Mucosa of descending colon (tissue), 3 donors: ENCODE results near the gene SND1. TPM values are rescaled to one million over a fixed set of nuclear protein-coding genes. Genes with fewer than 3 reads are reported as not detected.

ENCODE experiments used
- ATAC-seq: fragments of 200-7000 bp; cut with Tn5 transposase; one replicate; pipeline ENCODE4 v1.9.1; 2020; ENCODE audit warnings: mild to moderate bottlenecking, moderate library complexity
- DNase-seq, 3 donors: peaks; one replicate each; pipeline ENCODE4 v3.0.0-alpha.2; 2020
- H3K36me3 ChIP-seq: fragments of 200-600 bp; one replicate; pipeline ENCODE4 v1.8.0; 2021; ENCODE audit warnings: low read depth, mild to moderate bottlenecking
- H3K4me1 ChIP-seq: fragments of 200-600 bp; one replicate; pipeline ENCODE4 v1.8.0; 2021; ENCODE audit warnings: low read depth, mild to moderate bottlenecking
- H3K4me3 ChIP-seq: fragments of 200-600 bp; one replicate; pipeline ENCODE4 v1.8.0; 2021; ENCODE audit warnings: mild to moderate bottlenecking
- H3K9me3 ChIP-seq: fragments of 200-600 bp; one replicate; pipeline ENCODE4 v1.8.0; 2021; ENCODE audit warnings: mild to moderate bottlenecking
- intact Hi-C, 2 donors: fragments of 100-400 bp; cut with DNase I in 1 of 2; cut with micrococcal nuclease in 1 of 2; formaldehyde crosslinking; loops; one replicate each; pipeline versions ENCODE4 v1.11.0 to v1.11.1; 2022; cut with DNase I, micrococcal nuclease
- total RNA-seq, 3 donors: library from RNA; stranded (reverse); fragmentation: NEBNext Ultra II Directional in 2 of 3; extraction: Animal tissue kit (Norgen Biotek cat#: 25700) in 2 of 3; gene quantifications; one replicate each; pipeline versions ENCODE4 v1.2.1 to v1.2.4, GENCODE V29; 2021 to 2023
- TF ChIP-seq, protein P1 (sequence below): fragments of 200-600 bp; IDR thresholded peaks from one replicate; pipeline ENCODE4 v1.8.0; 2022; ENCODE audit warnings: antibody characterized with exemption, mild to moderate bottlenecking
- donor health status: DM: no; HTN: no; CAD: no; lungs with moderate emphysema.
- donor health status: DM: no; HTN: no; CAD: no.
- donor health status: DM: no; HTN: yes; CAD: no.

Gene SND1
- total RNA-seq, 3 donors from 2014 or later: 99.0 to 131 (median 106) TPM

DNA sequence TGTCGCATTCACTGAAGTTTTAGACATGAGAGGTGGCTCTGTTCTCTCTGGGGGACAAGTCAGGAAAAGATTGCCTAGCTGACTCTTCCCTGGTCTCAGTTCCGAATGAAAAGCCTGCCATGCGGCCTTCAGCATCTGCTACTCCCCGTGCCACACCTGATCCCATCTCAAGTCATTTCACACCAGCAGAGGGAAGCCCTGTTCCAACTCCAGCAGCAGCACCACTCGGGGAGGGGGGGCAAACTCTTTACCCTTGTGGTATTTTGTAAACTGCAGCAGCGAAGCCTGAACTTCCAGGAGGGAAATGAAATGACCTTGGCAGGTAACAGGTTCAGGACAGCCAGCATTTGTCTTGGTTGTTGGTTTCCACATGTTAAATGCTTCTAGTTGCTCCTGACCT, 365.5 kb downstream of the SND1 start:
- no peak overlapping the region for H3K4me3 ChIP-seq
- no peaks in the 10 kb centered on the region for H3K4me1 ChIP-seq
- intact Hi-C loops: no loop called here
- H3K9me3 ChIP-seq: no peaks in the 10 kb centered on the region
- DNase-seq: no peak
- ATAC-seq: no peak
- no peaks in the 10 kb centered on the region for H3K36me3 ChIP-seq
- TF ChIP-seq, protein P1, sequence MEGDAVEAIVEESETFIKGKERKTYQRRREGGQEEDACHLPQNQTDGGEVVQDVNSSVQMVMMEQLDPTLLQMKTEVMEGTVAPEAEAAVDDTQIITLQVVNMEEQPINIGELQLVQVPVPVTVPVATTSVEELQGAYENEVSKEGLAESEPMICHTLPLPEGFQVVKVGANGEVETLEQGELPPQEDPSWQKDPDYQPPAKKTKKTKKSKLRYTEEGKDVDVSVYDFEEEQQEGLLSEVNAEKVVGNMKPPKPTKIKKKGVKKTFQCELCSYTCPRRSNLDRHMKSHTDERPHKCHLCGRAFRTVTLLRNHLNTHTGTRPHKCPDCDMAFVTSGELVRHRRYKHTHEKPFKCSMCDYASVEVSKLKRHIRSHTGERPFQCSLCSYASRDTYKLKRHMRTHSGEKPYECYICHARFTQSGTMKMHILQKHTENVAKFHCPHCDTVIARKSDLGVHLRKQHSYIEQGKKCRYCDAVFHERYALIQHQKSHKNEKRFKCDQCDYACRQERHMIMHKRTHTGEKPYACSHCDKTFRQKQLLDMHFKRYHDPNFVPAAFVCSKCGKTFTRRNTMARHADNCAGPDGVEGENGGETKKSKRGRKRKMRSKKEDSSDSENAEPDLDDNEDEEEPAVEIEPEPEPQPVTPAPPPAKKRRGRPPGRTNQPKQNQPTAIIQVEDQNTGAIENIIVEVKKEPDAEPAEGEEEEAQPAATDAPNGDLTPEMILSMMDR: no peak

DNA sequence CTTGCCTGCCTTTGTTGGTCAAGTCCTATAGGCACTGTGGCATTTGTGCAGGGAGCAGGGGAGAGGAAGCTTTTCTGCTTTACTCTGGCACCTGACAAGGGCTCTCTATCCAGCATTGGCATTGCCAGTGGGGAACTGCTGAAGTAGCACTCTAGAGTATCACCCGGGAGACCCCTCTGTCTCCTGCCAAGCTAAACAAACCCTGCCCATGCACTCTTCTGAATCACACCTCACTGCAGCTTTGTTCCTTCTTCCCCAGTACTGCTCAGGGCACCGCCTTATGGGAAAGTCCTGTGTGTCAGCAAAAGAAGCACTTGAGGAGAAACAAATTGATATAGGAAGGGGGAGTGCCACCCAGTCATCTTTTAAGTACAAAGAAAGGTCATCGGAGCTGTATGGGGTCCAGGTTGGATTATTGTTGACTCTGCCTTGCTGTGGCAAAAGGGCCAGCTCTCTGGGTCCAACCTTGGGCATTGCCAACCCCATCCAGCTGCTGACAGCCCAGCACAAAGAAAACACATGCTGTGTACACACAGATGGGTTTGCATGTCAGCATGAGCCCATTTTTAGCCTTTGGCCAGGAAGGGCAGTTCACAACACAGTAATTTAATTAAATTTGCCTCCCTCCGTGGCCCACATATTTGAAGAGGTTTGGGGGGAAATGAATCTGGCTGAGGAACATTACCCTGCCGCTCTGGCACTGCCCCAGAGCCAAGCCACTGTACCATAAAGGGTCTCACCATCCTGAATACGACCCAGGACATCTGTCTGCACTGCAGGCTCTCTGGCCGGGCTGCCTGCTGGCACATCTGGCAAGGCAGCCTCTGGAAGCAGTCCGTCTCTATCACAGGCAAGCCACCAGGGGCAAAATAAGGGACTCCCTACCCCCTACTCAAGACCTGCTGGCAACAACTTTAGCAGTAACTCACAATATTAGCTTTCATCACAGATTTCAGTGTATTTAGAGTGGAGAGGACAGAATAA, 366.2 kb downstream of the SND1 start:
- intact Hi-C loops: no loop called here
- Histone ChIP-seq H3K36me3 (no peaks in the 10 kb centered on the region), H3K9me3 (no peaks in the 10 kb centered on the region), H3K4me3 (no peak overlapping the region), H3K4me1 (no peaks in the 10 kb centered on the region)
- ATAC-seq (peak; percentile 60), DNase-seq (no peak)
- TF ChIP-seq, protein P1: no peak

DNA sequence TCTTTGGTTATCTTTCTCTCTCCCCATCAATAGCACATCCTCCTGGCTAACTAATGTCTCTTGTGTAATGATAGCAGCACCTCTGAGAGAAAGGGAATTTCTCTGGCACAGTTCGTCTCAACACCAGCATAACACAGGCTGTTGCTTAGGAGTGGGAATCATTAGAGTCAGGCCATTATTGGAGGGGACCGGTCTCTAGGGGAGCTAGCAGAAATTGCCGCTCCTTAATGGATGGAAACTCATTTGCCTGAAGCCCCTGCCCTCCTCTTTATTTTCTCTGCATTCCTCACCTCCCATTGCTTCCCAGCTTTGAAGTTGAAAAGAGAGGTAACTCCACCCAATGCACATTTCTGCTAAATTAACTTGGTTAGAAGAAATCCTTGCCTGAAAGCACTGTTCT, 367.3 kb downstream of the SND1 start:
- TF ChIP-seq, protein P1: no peak
- Histone ChIP-seq H3K4me1 (no peaks in the 10 kb centered on the region), H3K36me3 (no peaks in the 10 kb centered on the region), H3K4me3 (no peak overlapping the region), H3K9me3 (no peaks in the 10 kb centered on the region)
- intact Hi-C loops: no loop called here
- DNase-seq: no peak
- ATAC-seq: no peak

DNA sequence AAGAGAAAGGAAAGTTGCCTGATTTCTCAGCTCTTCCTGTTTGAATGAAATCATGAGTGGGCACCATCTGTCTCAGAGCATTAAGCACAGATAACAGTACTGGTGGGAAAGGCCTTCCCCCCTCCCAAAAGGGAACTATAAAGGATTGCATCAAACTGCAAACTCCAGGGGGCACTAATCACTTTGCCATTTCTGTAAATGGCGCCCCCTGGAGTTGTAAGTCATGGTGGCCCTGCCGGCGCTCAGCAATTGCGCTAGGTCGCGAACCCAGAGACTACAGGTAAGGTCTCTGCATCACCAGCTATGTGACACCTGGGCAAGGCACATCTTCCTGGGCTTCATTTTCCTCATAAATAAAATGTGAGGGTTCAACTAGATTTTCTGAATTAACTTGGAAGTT, 368.2 kb downstream of the SND1 start:
- TF ChIP-seq, protein P1: no peak
- ATAC-seq: no peak
- Histone ChIP-seq H3K4me1 (no peaks in the 10 kb centered on the region), H3K9me3 (no peaks in the 10 kb centered on the region), H3K36me3 (no peaks in the 10 kb centered on the region), H3K4me3 (no peak overlapping the region)
- intact Hi-C loops: no loop called here
- no peak for DNase-seq

DNA sequence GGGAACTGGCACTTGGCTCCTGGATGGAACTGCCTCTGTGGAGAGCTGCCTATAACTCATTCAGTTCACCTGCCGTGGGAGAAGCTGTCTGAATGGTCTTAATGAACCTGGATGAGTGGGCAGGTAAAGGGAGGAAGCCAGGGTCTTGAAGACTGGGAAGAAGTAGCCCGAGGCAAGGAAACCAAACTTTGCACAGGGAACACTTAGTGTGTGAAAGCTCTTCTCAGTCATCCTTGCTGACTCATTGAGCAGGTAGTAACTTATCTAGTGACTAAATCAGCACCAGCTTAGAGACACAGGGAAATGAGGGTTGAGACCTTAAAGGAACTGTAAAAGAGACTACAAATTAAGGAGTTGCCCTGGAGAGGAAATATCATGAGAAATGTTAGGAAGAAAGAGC, 369.4 kb downstream of the SND1 start:
- intact Hi-C loops: no loop called here
- TF ChIP-seq, protein P1: no peak
- Histone ChIP-seq H3K9me3 (no peaks in the 10 kb centered on the region), H3K36me3 (no peaks in the 10 kb centered on the region), H3K4me3 (no peak overlapping the region), H3K4me1 (no peaks in the 10 kb centered on the region)
- peak; percentile 27 for ATAC-seq
- no peak for DNase-seq
